Panc1 (cell line): ENCODE data around the gene MVD. TPM values are rescaled to one million over a fixed set of nuclear protein-coding genes. Genes with fewer than 3 reads are reported as not detected.

Source experiments
- ATAC-seq: fragments of 200-7000 bp; cut with Tn5 transposase; 2 replicates; pipeline ENCODE4 v1.9.1; 2020; ENCODE audit warnings: mild to moderate bottlenecking, moderate library complexity
- BruUV-seq: library from RNA; stranded (reverse); fragments of 400-500 nt; replicated peaks from 2 replicates; lab custom pipeline; 2021; lab: Mats Ljungman, UMichigan
- CTCF ChIA-PET: fragments of 300-600 bp; sonication (Branson Sonifier 250); formaldehyde crosslinking; loops from one replicate; lab custom pipeline; 2022; ENCODE audit warnings: antibody characterized with exemption; lab: Charles Lee
- POLR2A ChIA-PET: fragments of 300-600 bp; sonication (Branson Sonifier 250); formaldehyde crosslinking; loops from one replicate; lab custom pipeline; 2022; ENCODE audit warnings: antibody characterized with exemption; lab: Charles Lee
- DNase-seq: peaks from one replicate; pipeline ENCODE4 v3.0.0-alpha.2; 2010; ENCODE audit warnings: low read depth, low spot score
- H3K27ac ChIP-seq: 2 replicates; pipeline ENCODE4 v1.5.1; 2011; ENCODE audit warnings: mild to moderate bottlenecking, low read length, inconsistent platforms
- H3K27me3 ChIP-seq: fragments of 200-500 bp; sonication (Bioruptor generic); 2 replicates; pipeline ENCODE4 v1.6.0; 2014; ENCODE audit warnings: low read length, inconsistent platforms; ENCODE audit not compliant: control insufficient read depth, insufficient read depth
- H3K36me3 ChIP-seq: fragments of 200-500 bp; sonication (Bioruptor generic); 2 replicates; pipeline ENCODE4 v1.5.1; 2014; ENCODE audit warnings: inconsistent platforms, mild to moderate bottlenecking, low read length, moderate library complexity; ENCODE audit not compliant: control insufficient read depth, insufficient read depth
- H3K4me1 ChIP-seq: 2 replicates; pipeline ENCODE4 v1.5.1; 2011; ENCODE audit warnings: inconsistent platforms, mild to moderate bottlenecking, low read length, moderate library complexity; ENCODE audit not compliant: control insufficient read depth, insufficient read depth
- H3K4me3 ChIP-seq, 2 experiments: 2 replicates each; pipeline ENCODE4 v1.5.1; 2011 to 2012; ENCODE audit warnings: low read depth in 2 of 2, low read length in 2 of 2, mild to moderate bottlenecking in 2 of 2, inconsistent platforms in 1 of 2, moderate library complexity in 1 of 2
- H3K9me3 ChIP-seq: fragments of 200-500 bp; sonication (Bioruptor generic); 2 replicates; pipeline ENCODE4 v1.5.1; 2014; ENCODE audit warnings: low read depth, mild to moderate bottlenecking, inconsistent platforms, low read length, moderate library complexity; ENCODE audit not compliant: control insufficient read depth, insufficient read depth
- POLR2AphosphoS5 ChIP-seq: IDR thresholded peaks from 2 replicates; pipeline ENCODE4 v1.6.1; 2012; ENCODE audit warnings: mild to moderate bottlenecking, low read depth, low read length, moderate library complexity
- SIN3A ChIP-seq: IDR thresholded peaks from 2 replicates; pipeline ENCODE4 v1.6.1; 2012; ENCODE audit warnings: low read depth, mild to moderate bottlenecking, low read length, moderate library complexity, borderline replicate concordance; ENCODE audit not compliant: insufficient read depth
- TCF7L2 ChIP-seq: IDR thresholded peaks from 2 replicates; pipeline ENCODE4 v1.6.1; 2011; ENCODE audit warnings: mild to moderate bottlenecking, low read depth, low read length, inconsistent platforms
- in situ Hi-C: cut with HindIII; loops from 2 replicates; pipeline ENCODE4 v1.10.0; 2016; ENCODE audit warnings: low sequenced_read_pairs, low pct_unique_long_range_greater_than_20kb
- intact Hi-C: fragments of 100-400 bp; cut with micrococcal nuclease; formaldehyde crosslinking; loops from one replicate; pipeline ENCODE4 v1.10.0; 2022; ENCODE audit not compliant: unreplicated experiment
- total RNA-seq: library from RNA; stranded (reverse); gene quantifications from one replicate; pipeline ENCODE4 v1.2.1, GENCODE V29; 2021; ENCODE audit not compliant: unreplicated experiment
- TF ChIP-seq, protein P1 (sequence below), 2 experiments: IDR thresholded peaks; 2 replicates each; pipeline ENCODE4 v1.6.1; 2011 to 2012; ENCODE audit warnings: low read depth in 2 of 2, control low read depth in 1 of 2, low read length in 1 of 2, mild to moderate bottlenecking in 1 of 2, moderate library complexity in 1 of 2; ENCODE audit not compliant: insufficient read depth in 1 of 2
- TF ChIP-seq, protein P2 (sequence below): fragments of 450-650 bp; IDR thresholded peaks from 2 replicates; pipeline ENCODE4 v1.5.1; 2017; ENCODE audit warnings: mild to moderate bottlenecking

The MVD gene
- total RNA-seq, 1 experiment from 2014 or later, result 96.8 TPM

DNA sequence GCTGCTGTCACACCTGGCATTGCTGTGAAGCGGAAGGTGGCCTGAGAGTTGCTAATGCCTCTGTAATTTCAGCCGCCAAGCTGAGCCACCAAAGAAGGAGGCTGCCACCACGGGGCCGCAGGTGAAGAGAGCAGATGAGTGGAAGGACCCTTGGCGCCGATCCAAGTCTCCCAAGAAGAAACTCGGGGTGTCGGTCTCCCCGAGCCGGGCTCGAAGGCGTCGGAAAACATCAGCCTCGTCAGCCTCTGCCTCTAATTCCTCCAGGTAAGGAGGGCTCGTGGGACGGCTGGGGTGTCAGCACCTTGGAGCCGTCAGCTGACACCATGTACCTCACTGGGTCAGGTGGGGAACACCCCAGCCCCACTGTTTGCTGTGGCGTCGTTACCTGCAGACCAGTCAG, 40.8 kb downstream of the MVD start:
- intact Hi-C loops, result no loop called here
- in situ Hi-C loops, result no loop called here
- ATAC-seq, result no peak

DNA sequence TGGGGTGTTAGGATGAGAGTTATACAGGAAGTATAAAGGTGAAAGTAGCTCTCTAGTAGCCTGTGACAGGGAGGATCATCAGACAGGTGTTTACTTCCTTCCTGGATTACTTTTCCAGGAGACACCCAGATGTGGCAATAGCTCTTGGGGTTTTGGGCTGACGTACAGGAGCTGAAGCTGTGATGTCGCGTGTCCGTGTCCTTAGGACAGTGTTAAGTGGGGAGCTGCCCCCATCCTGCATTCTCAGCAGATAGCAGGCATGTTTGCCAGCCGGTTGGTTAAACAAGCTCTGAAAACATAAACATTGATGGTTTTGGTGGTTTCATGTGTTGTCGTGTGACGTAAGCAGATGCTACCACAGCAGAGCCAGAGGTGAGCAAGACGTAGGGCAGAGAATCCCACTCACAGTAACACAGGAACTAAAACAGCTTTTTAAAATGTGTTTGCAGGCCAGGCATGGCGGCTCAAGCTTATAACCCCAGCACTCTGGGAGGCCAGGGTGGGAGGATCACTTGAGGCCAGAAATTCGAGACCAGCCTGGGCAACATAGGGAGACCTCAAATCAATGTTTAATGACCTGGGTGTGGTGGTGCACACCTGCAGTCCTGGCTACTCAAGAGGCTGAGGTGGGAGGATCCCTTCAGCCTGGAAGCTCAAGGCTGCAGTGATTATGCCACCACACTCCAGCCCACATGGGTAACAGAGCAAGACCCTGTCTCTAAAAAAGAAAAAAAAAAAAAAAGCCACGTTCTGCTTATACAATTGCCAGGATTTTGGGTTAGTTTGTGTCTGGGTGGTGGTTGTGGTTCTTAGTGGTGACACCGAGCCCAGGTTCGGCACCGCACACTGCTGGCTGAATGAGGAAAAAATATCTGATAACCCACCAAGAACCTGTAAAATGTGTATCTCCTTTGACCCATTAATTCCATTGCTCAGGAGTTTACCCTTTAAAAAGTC, 42.8 kb downstream of the MVD start:
- no peaks in the 10 kb centered on the region; the same call in 1 of the 2 replicates for H3K36me3 ChIP-seq
- ATAC-seq (no peak), DNase-seq (no peak)
- ChIA-PET CTCF (no interaction called here), POLR2A (no interaction called here)
- no peak overlapping the region for H3K27ac ChIP-seq
- no peaks in the 10 kb centered on the region for H3K27me3 ChIP-seq
- intact Hi-C loops (no loop called here), in situ Hi-C loops (no loop called here)
- no peaks in the 10 kb centered on the region for H3K9me3 ChIP-seq
- H3K4me3 ChIP-seq, result no peak overlapping the region
- BruUV-seq, result no TSS peak
- no peaks in the 10 kb centered on the region for H3K4me1 ChIP-seq
- TF ChIP-seq SIN3A (no peak), POLR2AphosphoS5 (no peak), TCF7L2 (no peak)
- TF ChIP-seq, protein P1, sequence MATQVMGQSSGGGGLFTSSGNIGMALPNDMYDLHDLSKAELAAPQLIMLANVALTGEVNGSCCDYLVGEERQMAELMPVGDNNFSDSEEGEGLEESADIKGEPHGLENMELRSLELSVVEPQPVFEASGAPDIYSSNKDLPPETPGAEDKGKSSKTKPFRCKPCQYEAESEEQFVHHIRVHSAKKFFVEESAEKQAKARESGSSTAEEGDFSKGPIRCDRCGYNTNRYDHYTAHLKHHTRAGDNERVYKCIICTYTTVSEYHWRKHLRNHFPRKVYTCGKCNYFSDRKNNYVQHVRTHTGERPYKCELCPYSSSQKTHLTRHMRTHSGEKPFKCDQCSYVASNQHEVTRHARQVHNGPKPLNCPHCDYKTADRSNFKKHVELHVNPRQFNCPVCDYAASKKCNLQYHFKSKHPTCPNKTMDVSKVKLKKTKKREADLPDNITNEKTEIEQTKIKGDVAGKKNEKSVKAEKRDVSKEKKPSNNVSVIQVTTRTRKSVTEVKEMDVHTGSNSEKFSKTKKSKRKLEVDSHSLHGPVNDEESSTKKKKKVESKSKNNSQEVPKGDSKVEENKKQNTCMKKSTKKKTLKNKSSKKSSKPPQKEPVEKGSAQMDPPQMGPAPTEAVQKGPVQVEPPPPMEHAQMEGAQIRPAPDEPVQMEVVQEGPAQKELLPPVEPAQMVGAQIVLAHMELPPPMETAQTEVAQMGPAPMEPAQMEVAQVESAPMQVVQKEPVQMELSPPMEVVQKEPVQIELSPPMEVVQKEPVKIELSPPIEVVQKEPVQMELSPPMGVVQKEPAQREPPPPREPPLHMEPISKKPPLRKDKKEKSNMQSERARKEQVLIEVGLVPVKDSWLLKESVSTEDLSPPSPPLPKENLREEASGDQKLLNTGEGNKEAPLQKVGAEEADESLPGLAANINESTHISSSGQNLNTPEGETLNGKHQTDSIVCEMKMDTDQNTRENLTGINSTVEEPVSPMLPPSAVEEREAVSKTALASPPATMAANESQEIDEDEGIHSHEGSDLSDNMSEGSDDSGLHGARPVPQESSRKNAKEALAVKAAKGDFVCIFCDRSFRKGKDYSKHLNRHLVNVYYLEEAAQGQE (IDR thresholded peaks at IDR 0.05; ENCODE audit: insufficient read depth in 1 of 2, low read depth in 2 of 2, low read length in 1 of 2), result no peak
- TF ChIP-seq, protein P2, sequence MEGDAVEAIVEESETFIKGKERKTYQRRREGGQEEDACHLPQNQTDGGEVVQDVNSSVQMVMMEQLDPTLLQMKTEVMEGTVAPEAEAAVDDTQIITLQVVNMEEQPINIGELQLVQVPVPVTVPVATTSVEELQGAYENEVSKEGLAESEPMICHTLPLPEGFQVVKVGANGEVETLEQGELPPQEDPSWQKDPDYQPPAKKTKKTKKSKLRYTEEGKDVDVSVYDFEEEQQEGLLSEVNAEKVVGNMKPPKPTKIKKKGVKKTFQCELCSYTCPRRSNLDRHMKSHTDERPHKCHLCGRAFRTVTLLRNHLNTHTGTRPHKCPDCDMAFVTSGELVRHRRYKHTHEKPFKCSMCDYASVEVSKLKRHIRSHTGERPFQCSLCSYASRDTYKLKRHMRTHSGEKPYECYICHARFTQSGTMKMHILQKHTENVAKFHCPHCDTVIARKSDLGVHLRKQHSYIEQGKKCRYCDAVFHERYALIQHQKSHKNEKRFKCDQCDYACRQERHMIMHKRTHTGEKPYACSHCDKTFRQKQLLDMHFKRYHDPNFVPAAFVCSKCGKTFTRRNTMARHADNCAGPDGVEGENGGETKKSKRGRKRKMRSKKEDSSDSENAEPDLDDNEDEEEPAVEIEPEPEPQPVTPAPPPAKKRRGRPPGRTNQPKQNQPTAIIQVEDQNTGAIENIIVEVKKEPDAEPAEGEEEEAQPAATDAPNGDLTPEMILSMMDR, result no peak

More for the DNA sequence above, 40.8 kb downstream of the MVD start:
- Histone ChIP-seq H3K36me3 (no peaks in the 10 kb centered on the region), H3K4me1 (no peaks in the 10 kb centered on the region), H3K4me3 (no peak overlapping the region), H3K27me3 (no peaks in the 10 kb centered on the region), H3K27ac (no peak overlapping the region), H3K9me3 (no peaks in the 10 kb centered on the region)
- BruUV-seq, result no TSS peak
- TF ChIP-seq, protein P2, result no peak
- TF ChIP-seq SIN3A, result no peak
- no peak for TF ChIP-seq POLR2AphosphoS5
- TF ChIP-seq TCF7L2, result no peak
- TF ChIP-seq, protein P1 (IDR thresholded peaks at IDR 0.05; ENCODE audit: insufficient read depth in 1 of 2, low read depth in 2 of 2, low read length in 1 of 2), result no peak
- CTCF ChIA-PET, result no interaction called here
- POLR2A ChIA-PET, result no interaction called here
- no peak for DNase-seq
